HG03175 (cell line): ENCODE results near the gene GPR171.
A peak's percentile ranks its signal among the peaks of the same experiment; 100 is the strongest.

Experiments used
- ATAC-seq: cut with Tn5 transposase; IDR thresholded peaks from one replicate; pipeline ENCODE4 v1.9.1; 2021; ENCODE audit warnings: mild to moderate bottlenecking, moderate library complexity; ENCODE audit not compliant: unreplicated experiment

GPR171 gene

GRCh38 chr3:151182349-151183079, 20.5 kb downstream of the GPR171 start:
- no peak for ATAC-seq

GRCh38 chr3:151178208-151178845, 24.7 kb downstream of the GPR171 start:
- no peak for ATAC-seq

DNA sequence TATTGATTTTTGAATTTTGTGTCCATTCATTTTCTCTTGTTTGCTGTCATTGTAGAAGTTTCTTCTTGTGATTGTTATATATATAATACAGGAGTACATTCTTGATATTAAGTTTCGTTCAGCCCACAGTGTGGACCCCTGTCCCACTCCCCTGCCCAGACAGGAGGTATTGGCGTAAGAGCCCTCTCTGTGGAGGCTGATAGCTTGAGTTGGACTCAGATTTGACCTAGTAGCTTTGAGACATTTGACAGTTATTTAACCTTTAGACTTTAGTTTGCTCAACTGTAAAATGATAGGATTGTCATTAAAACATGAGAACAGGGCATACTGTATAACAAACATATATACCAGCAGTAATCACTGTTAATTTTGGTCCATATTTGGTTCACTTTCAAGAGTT, 27.1 kb downstream of the GPR171 start:
- no peak for ATAC-seq

GRCh38 chr3:151174351-151174750, 28.7 kb downstream of the GPR171 start:
- ATAC-seq = no peak

DNA sequence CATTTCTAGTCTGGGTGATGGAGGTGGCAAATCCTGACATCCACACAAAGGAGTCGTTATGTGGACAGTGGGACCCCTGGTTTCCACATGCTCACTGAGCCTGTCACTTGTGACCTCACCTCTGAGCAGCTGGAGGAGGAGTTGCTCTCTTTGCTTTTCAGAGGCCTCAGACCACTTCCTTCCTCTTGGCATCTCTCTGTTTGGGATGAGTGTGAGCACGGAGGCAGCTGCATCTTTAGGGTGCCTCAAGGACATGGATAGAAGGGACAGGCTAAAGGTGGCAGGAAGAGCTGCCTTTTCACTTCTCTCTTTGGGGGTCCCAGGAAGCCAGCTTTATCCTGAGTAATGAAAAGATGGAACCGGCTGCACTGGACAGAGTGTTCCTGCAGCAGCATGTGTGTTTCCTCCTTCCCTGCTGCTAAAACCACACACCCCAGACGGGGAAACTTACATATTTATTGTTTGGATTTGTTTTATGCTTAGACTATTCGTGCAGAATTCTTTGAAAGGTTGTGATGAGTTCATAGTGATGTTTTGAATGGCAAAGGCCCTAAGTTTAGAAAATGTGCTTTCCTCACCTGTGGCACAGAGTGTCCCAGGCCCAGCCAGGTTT, 31.8 kb downstream of the GPR171 start:
- ATAC-seq = peak; percentile 58

GRCh38 chr3:151169948-151170679, 32.9 kb downstream of the GPR171 start:
- ATAC-seq = peak; percentile 25

- ATAC-seq = peak; percentile 49
These were observed 33.6 kb downstream of the GPR171 start for GRCh38 chr3:151169262-151169947.

GRCh38 chr3:151168269-151169094, 34.5 kb downstream of the GPR171 start:
- ATAC-seq = peak; percentile 44

DNA sequence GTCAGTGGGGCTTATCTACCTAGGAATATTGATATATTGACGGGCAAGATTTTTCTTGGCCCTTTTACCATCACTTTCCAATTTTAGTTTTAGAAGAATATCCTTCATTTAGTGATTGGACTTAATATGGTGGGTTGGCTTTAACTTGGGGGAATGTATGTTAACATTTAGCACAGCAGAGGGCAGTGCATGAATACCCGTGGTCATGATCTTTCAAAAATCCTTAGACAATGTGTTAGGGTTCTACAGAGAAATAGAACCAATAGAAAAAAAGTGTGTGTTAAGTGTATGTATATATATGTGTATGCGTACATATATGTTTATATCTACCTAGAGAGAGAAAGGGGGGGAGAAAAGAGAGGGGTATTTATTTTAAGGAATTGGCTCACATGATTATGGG, 36.9 kb downstream of the GPR171 start:
- ATAC-seq = no peak

- ATAC-seq = no peak
These were observed 37.8 kb downstream of the GPR171 start for GRCh38 chr3:151165226-151165625.

- ATAC-seq = no peak
These were observed 43.2 kb downstream of the GPR171 start for GRCh38 chr3:151159806-151160205.

DNA sequence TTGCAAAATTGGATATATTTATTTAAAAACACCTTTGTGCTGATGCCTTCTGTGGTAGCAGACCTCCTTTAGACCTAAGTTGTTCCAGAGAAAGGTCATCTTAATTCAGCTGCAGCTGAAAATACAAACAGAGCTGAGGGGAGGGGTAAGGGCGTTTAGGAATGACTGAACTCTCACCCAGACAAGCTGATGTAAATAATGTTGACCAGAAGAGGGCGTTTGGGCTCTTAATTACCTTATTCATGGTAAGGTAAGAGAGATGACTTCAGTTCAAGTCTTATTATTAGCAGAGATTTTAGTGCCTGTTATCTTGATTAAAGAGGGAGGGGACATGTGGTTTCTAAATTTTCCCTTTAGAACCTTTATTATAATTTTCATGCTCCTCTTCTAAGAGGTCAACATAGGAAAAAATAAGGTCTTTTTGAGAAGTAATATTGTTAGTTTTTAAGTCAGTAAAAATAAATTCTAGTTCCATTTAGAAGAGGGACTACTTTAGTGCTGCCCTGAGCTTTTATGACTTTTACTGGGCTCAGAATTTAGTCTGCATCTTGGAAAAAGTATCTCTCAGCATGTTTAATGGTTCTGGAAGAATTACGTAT, 46.3 kb downstream of the GPR171 start:
- ATAC-seq = peak; percentile 91

DNA sequence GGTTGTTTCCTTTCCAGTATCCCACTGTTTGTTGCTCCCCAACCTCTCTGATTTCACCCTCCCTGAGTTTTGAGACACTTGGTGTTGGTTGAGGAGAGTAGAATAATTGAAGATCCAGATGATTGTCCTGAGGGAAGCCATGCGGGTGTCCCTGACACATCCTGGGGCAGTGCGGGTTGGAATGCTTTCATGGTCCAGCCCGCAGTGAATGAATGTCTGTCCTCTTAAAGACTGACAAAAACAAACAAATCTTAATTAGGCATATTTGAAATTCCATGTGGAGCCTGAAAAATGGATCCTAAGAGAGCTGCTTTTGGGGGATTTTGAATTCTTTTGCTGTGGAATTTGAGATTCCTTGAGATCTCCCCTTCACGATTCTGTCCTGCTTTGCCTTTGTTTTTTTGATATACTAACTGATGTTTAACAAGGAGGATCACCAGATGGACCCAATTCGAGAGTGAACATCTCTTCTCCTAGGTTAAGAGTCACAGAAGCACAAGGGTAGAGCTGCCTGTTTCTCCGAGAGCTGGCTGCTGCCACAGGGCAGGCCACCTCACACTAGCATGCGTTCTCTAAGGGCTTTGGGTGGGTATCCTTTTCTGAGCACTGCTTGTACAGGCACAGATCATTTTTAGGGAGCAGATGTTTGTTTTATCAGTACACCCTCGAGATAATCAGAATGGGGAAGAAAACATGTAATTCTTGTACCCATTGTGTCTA, 47.4 kb downstream of the GPR171 start:
- no peak for ATAC-seq

- no peak for ATAC-seq
These were observed 48.5 kb downstream of the GPR171 start for GRCh38 chr3:151154566-151154965.

DNA sequence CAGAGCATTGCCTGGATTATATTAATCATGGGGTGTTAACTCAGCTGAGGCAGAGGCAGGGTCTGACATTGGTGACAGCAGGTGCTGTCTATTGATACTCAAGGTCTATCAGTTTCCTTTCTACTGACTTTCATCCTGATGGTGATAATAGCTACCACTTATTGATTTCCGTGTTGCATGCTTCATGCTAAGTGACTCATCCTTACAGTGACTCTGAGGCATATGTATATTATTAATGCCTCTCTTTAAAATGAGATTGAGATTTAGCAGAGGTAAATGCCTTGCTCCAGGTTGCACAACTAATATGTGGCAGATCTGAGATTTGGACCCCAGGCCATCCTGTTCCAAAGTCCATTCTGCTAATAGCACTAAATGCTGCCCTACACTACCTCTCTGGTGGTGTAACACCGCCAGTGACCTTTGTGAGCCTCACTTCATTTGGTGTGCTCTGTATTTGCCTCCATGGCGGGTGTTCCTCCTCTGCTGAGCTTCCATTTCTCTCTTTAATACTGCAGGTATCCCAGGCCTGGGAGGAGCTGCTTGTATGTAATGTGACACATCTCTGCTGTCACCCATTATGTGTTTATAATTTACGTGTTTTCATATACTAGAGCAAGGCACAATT, 50.4 kb downstream of the GPR171 start:
- ATAC-seq = no peak
